Retinal pigment epithelial cell (primary cell): Measurements from ENCODE around the gene TNIK.
"Not testable (repeated sequence)": the region's sequence is repeated elsewhere in the genome, so short reads cannot be mapped to it uniquely, and the experiment has no call there.

ENCODE experiments used
- DNase-seq: peaks from one replicate; pipeline ENCODE4 v3.0.0-alpha.2; 2010; ENCODE audit warnings: low read depth
- H3K4me3 ChIP-seq: 2 replicates; pipeline ENCODE4 v1.5.1; 2011; ENCODE audit warnings: mild to moderate bottlenecking, low read length, control low read depth, moderate library complexity
- CTCF ChIP-seq: conservative IDR thresholded peaks from 2 replicates; pipeline ENCODE4 v1.5.1; 2011; ENCODE audit warnings: low read depth, low read length, control low read depth, inconsistent platforms

TNIK gene

GRCh38 chr3:171383206-171384018 lies 76.8 kb downstream of the TNIK start:
- peak overlapping the region; percentile 5 for H3K4me3 ChIP-seq
- DNase-seq: peak; percentile 86
- TF ChIP-seq CTCF: no peak

- TF ChIP-seq CTCF: peak; percentile 30
- not testable (repeated sequence) for DNase-seq, H3K4me3 ChIP-seq
Observed at GRCh38 chr3:171382347-171382746, 77.9 kb downstream of the TNIK start.

- H3K4me3 ChIP-seq: no peak overlapping the region
- no peak for TF ChIP-seq CTCF
- no peak for DNase-seq
Observed at GRCh38 chr3:171380711-171381425, 79.3 kb downstream of the TNIK start.

GRCh38 chr3:171379961-171380483 lies 80.2 kb downstream of the TNIK start:
- H3K4me3 ChIP-seq: no peak overlapping the region
- TF ChIP-seq CTCF: no peak
- DNase-seq: no peak

DNA sequence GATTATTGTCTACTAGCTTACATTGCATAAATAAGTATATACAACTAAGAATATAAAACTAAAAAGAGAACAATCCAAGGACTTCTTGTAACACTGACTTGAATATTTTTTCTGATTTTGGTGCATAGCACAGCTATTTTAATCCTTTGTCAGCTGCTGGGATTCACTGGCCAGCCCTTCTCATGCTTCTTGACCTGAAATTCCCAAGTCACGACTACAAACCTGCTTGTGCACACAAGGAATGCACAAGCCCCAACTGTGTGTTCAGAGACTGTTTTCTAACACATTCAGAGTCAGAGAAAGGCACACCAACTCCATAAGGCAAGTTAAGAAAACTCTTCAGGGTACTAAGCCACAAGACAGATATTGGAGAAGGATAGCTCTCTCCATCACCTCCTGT lies 80.9 kb downstream of the TNIK start:
- no peak overlapping the region for H3K4me3 ChIP-seq
- DNase-seq: peak; percentile 80
- TF ChIP-seq CTCF: no peak

GRCh38 chr3:171378586-171378985 lies 81.6 kb downstream of the TNIK start:
- no peak for DNase-seq
- H3K4me3 ChIP-seq: no peak overlapping the region
- TF ChIP-seq CTCF: no peak

GRCh38 chr3:171377859-171378258 lies 82.3 kb downstream of the TNIK start:
- no peak overlapping the region for H3K4me3 ChIP-seq
- no peak for TF ChIP-seq CTCF
- no peak for DNase-seq
